GM12865 (cell line): ENCODE measurements around the gene CKS1B.

Experiments used
- DNase-seq: peaks from one replicate; pipeline ENCODE4 v3.0.0; 2010; ENCODE audit warnings: low read depth
- H3K4me3 ChIP-seq: 2 replicates; pipeline ENCODE4 v1.5.1; 2011; ENCODE audit warnings: mild to moderate bottlenecking, low read depth, low read length, control low read depth
- CTCF ChIP-seq: IDR thresholded peaks from 2 replicates; pipeline ENCODE4 v1.5.1; 2011; ENCODE audit warnings: low read length, control low read depth, low read depth, inconsistent platforms; ENCODE audit not compliant: insufficient read depth; ENCODE audit errors: missing control alignments

The CKS1B gene

GRCh38 chr1:154948079-154948478 is 26.4 kb upstream of the CKS1B start:
- TF ChIP-seq CTCF, result no peak
- DNase-seq, result no peak
- no peak overlapping the region for H3K4me3 ChIP-seq

GRCh38 chr1:154951901-154952657 is 22.4 kb upstream of the CKS1B start:
- TF ChIP-seq CTCF, result no peak
- peak; percentile 49 for DNase-seq
- H3K4me3 ChIP-seq, result peak overlapping the region; percentile 7; the same call in 1 of the 2 replicates

GRCh38 chr1:154952664-154953063 is 21.8 kb upstream of the CKS1B start:
- H3K4me3 ChIP-seq, result no peak overlapping the region
- TF ChIP-seq CTCF, result no peak
- DNase-seq, result no peak

GRCh38 chr1:154953611-154954038 is 20.9 kb upstream of the CKS1B start:
- no peak for TF ChIP-seq CTCF
- no peak overlapping the region for H3K4me3 ChIP-seq
- no peak for DNase-seq

- H3K4me3 ChIP-seq, result peak overlapping the region; percentile 85
- no peak for TF ChIP-seq CTCF
- DNase-seq, result no peak
Observed at GRCh38 chr1:154954541-154954940, 19.9 kb upstream of the CKS1B start.

GRCh38 chr1:154955039-154955717 is 19.3 kb upstream of the CKS1B start:
- peak; percentile 95 for DNase-seq
- TF ChIP-seq CTCF, result no peak

More at GRCh38 chr1:154955039-154955717, 19.3 kb upstream of the CKS1B start:
- H3K4me3 ChIP-seq, result peak overlapping the region; percentile 85
